ENCODE results near the gene C12orf76. TPM values are rescaled to one million over a fixed set of nuclear protein-coding genes. Genes with fewer than 3 reads are reported as not detected.

C12orf76 gene
- polyA plus RNA-seq, 2 of the 4 experiments (the other 2 are of a cell fraction), result 13.3 to 22.6 TPM

GRCh38 chr12:109994401-109995175 lies 53.7 kb downstream of the C12orf76 start:
- CTCF ChIA-PET, result interaction anchor here (0.6 to 0.9 kb wide), 3 partner anchors 112 to 437 kb away, joined by 3 to 4 read pairs (median 3); no protein-coding TSS in a partner anchor
- no peak for FAIRE-seq
- Histone ChIP-seq H3K4me3 (peak overlapping the region; percentile 85; the same call in 2 of the 3 replicates), H3K4me2 (peak overlapping the region; percentile 95), H3K4me1 (peaks cover 22% of the 10 kb centered on the region), H3K27ac (no peak overlapping the region), H3K9me3 (no peaks in the 10 kb centered on the region)
- POLR2A ChIA-PET, result no interaction called here
- 75% methylated on average over 6 of the region's 6 CpGs for WGBS (ENCODE audit: missing lambda C conversion rate)
- no peak for DNase-seq (ENCODE audit: low read depth in 1 of 2, low spot score in 1 of 2)
- TF ChIP-seq RCOR1 (IDR thresholded peaks at IDR 0.05; ENCODE audit: low read depth, low read length) (no peak), CTCF (IDR thresholded peaks at IDR 0.05) (no peak), MAFK (IDR thresholded peaks at IDR 0.05; ENCODE audit: partially characterized antibody) (no peak), TFCP2L1 (CRISPR knock-in tag; IDR thresholded peaks at IDR 0.05) (no peak), SREBF2 (IDR thresholded peaks at IDR 0.05) (no peak), ATOH8 (CRISPR knock-in tag; IDR thresholded peaks at IDR 0.05; ENCODE audit: low read depth) (no peak), POLR2A (IDR thresholded peaks at IDR 0.05; ENCODE audit: low read length) (no peak), ZNF302 (CRISPR knock-in tag; IDR thresholded peaks at IDR 0.05) (no peak), BHLHE40 (IDR thresholded peaks at IDR 0.05; ENCODE audit: low read depth, low read length) (no peak), RFX5 (IDR thresholded peaks at IDR 0.05) (no peak), HES2 (IDR thresholded peaks at IDR 0.05) (no peak), ZFP36 (IDR thresholded peaks at IDR 0.05; ENCODE audit: borderline replicate concordance, partially characterized antibody) (no peak), RAD21 (conservative IDR thresholded peaks at IDR 0.05 in 1 of 2, IDR thresholded peaks at IDR 0.05 in 1 of 2) (no peak), HOXB13 (CRISPR knock-in tag; IDR thresholded peaks at IDR 0.05; ENCODE audit: low read depth) (no peak), USF2 (IDR thresholded peaks at IDR 0.05) (no peak)
- ATAC-seq, result no peak

GRCh38 chr12:109993091-109993490 lies 55.2 kb downstream of the C12orf76 start:
- ChIA-PET CTCF (interaction anchor here (0.6 to 1.6 kb wide), 4 partner anchors 19 to 483 kb away, joined by 3 to 5 read pairs (median 3); no protein-coding TSS in a partner anchor), POLR2A (no interaction called here)
- no peak overlapping the region for H3K27ac ChIP-seq
- no peak overlapping the region for H3K4me2 ChIP-seq
- no peak overlapping the region for H3K4me3 ChIP-seq
- ATAC-seq (no peak), FAIRE-seq (no peak), DNase-seq (ENCODE audit: low read depth in 1 of 2, low spot score in 1 of 2) (no peak)
- WGBS (ENCODE audit: missing lambda C conversion rate), result 92% methylated on average over 2 of the region's 2 CpGs
- peaks cover 15% of the 10 kb centered on the region for H3K4me1 ChIP-seq
- no peaks in the 10 kb centered on the region for H3K9me3 ChIP-seq
- TF ChIP-seq MAX (IDR thresholded peaks at IDR 0.05) (no peak), RARB (CRISPR knock-in tag; IDR thresholded peaks at IDR 0.05) (no peak), NPAS2 (CRISPR knock-in tag; IDR thresholded peaks at IDR 0.05; ENCODE audit: borderline replicate concordance) (no peak), NR3C1 (IDR thresholded peaks at IDR 0.05) (no peak), CBX2 (IDR thresholded peaks at IDR 0.05; ENCODE audit: borderline replicate concordance, low read depth) (no peak), NFE2L2 (conservative IDR thresholded peaks at IDR 0.05; ENCODE audit: low read length) (no peak), KDM5A (IDR thresholded peaks at IDR 0.05) (no peak), EHF (CRISPR knock-in tag; IDR thresholded peaks at IDR 0.05) (no peak), CHD4 (IDR thresholded peaks at IDR 0.05; ENCODE audit: borderline replicate concordance) (no peak), BCL3 (IDR thresholded peaks at IDR 0.05) (no peak), POLR2A (IDR thresholded peaks at IDR 0.05; ENCODE audit: low read length) (no peak), TFCP2L1 (CRISPR knock-in tag; IDR thresholded peaks at IDR 0.05) (no peak), CEBPB (IDR thresholded peaks at IDR 0.05) (no peak), ZC3H11A (IDR thresholded peaks at IDR 0.05) (no peak)
